ENCODE data around the gene NPR3.
"Not testable (repeated sequence)": the region's sequence is repeated elsewhere in the genome, so short reads cannot be mapped to it uniquely, and the experiment has no call there.

The NPR3 gene

GRCh38 chr5:32785611-32786254 is 74.6 kb downstream of the NPR3 start:
- TF ChIP-seq CTCF (conservative IDR thresholded peaks at IDR 0.05) (no peak), ZFX (IDR thresholded peaks at IDR 0.05) (no peak)
- H3K27ac ChIP-seq, result no peak overlapping the region

GRCh38 chr5:32786311-32786710 is 75.2 kb downstream of the NPR3 start:
- TF ChIP-seq ZFX (IDR thresholded peaks at IDR 0.05), result no peak
- TF ChIP-seq CTCF (conservative IDR thresholded peaks at IDR 0.05), result no peak
- H3K27ac ChIP-seq, result no peak overlapping the region

- no peak overlapping the region for H3K27ac ChIP-seq
- TF ChIP-seq CTCF (conservative IDR thresholded peaks at IDR 0.05), result no peak
- TF ChIP-seq ZFX (IDR thresholded peaks at IDR 0.05), result no peak
Observed at GRCh38 chr5:32790411-32790951, 79.4 kb downstream of the NPR3 start.

GRCh38 chr5:32791536-32792243 is 80.6 kb downstream of the NPR3 start:
- TF ChIP-seq ZFX (IDR thresholded peaks at IDR 0.05), result no peak
- TF ChIP-seq CTCF (conservative IDR thresholded peaks at IDR 0.05), result no peak
- no peak overlapping the region for H3K27ac ChIP-seq

- H3K27ac ChIP-seq, result no peak overlapping the region
- no peak for TF ChIP-seq ZFX (IDR thresholded peaks at IDR 0.05)
- no peak; the same call in 1 of the 2 replicates for TF ChIP-seq CTCF (conservative IDR thresholded peaks at IDR 0.05)
Observed at GRCh38 chr5:32794086-32794485, 83.0 kb downstream of the NPR3 start.

GRCh38 chr5:32802764-32803163 is 91.6 kb downstream of the NPR3 start:
- TF ChIP-seq CTCF (conservative IDR thresholded peaks at IDR 0.05), result no peak
- H3K27ac ChIP-seq, result no peak overlapping the region

- no peak for TF ChIP-seq CTCF (conservative IDR thresholded peaks at IDR 0.05)
- no peak for TF ChIP-seq ZFX (IDR thresholded peaks at IDR 0.05)
- no peak overlapping the region for H3K27ac ChIP-seq
Observed at GRCh38 chr5:32803656-32804055, 92.5 kb downstream of the NPR3 start.

GRCh38 chr5:32805462-32805861 is 94.3 kb downstream of the NPR3 start:
- not testable (repeated sequence) for H3K27ac ChIP-seq

Measured in C4-2B (cell line).